Occipital lobe (tissue), 2 donors: Measurements from ENCODE around the gene GLE1. TPM values are rescaled to one million over a fixed set of nuclear protein-coding genes. Genes with fewer than 3 reads are reported as not detected.
"Not testable (repeated sequence)": the region's sequence is repeated elsewhere in the genome, so short reads cannot be mapped to it uniquely, and the experiment has no call there.

ENCODE experiments used
- DNase-seq: peaks from one replicate; lab custom pipeline; 2025; lab: John Stamatoyannopoulos, UW
- total RNA-seq: library from RNA; depleted of rRNA; stranded (reverse); fragments of >200 nt; gene quantifications from one replicate; pipeline ENCODE4 v1.2.3, GENCODE V29; 2014

GLE1 gene
- total RNA-seq, 1 donor from 2014 or later: 18.9 TPM

GRCh38 chr9:128497824-128498610 is 6.5 kb upstream of the GLE1 start:
- DNase-seq: no peak

GRCh38 chr9:128498911-128499310 is 5.6 kb upstream of the GLE1 start:
- DNase-seq: no peak

DNA sequence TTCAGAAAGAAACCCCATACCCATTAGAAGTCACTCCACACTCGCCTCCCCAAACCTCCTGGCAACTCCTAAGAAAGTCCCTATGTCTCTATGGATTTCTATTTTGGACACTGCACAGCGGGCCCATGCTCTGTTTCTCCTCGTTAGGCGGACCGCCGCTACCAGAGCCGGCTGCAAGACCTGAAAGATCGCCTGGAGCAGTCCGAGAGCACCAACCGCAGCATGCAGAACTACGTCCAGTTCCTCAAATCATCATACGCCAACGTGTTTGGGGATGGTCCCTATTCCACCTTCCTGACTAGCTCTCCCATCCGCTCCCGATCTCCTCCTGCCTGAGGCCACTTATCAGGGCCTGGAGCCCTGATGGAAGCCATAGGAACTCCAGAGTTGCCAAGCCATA is 4.6 kb upstream of the GLE1 start:
- no peak for DNase-seq

DNA sequence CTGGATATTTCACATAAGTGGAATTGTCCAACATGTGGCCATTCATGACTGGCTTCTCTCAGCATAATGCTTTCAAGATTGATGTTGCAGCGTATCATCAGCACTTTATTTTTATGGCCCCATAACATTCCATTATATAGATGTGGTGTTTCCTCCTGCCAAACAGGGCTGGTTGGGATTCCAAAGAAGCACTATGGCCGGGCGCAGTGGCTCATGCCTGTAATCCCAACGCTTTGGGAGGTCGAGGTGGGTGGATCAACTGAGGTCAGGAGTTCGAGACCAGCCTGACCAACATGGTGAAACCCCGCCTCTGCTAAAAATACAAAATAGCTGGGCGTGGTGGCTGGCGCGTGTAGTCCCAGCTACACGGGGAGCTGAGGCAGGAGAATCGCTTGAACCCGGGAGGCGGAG is 1.1 kb upstream of the GLE1 start:
- not testable (repeated sequence) for DNase-seq

DNA sequence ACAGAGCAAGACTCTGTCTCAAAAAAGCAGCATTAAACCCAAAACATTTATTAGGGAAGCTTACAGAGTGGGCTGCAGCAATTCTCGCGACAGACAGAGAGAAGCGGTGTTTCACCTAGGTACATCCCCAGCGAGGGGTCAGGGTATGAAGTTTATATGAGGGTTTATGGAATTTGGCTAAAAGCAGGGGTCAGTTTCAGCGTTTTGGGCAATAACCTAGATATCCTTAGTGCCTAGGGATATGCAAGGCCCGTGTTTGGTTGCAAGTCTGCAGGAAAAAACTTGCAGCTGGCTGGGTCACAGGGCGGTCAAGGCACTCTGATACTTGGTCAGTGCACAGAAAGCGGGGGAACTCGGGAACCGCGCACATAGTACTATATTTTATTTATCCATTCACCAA is 649 bp upstream of the GLE1 start:
- no peak for DNase-seq

- DNase-seq: no peak
These were observed 871 bp downstream of the GLE1 start for GRCh38 chr9:128505414-128505765.

GRCh38 chr9:128505906-128506305 is 1.4 kb downstream of the GLE1 start:
- DNase-seq: not testable (repeated sequence)

DNA sequence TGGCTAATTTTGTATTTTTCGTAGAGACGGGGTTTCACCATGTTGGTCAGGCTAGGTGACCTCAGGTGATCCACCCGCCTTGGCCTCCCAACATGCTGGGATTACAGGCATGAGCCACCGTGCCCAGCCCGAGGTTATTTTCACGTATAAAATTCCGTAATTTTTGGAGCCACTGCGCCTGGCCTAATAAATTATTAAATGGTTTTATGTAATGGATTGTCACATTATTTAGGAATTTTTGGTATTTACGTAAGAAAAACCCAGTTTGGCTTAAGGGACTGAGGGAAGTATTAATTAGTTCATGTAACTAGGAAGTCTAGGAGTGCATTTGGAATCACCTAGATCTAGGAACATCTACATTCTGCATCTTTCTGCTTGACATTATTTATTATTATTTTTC is 8.3 kb downstream of the GLE1 start:
- no peak for DNase-seq

DNA sequence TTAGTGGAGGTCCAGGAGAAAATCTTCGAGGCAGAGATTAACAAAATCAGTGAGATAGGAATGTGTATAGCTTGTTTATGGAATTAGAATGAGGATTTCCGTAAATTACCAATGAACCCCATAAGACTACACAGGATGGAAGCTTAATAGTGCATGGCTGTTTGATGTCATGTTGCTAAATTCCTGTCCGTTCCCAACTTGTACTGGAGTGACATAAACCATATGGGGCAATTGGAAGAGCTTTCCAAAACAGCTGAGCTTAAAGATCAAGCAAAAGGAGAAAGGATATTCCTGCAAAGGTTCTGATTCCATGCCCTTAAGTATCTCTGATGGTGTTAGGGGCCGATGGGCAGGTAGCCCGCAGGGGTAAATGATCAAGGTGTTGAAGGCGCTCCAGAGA is 17.4 kb downstream of the GLE1 start:
- no peak for DNase-seq

- no peak for DNase-seq
These were observed 18.8 kb downstream of the GLE1 start for GRCh38 chr9:128523199-128523925.

DNA sequence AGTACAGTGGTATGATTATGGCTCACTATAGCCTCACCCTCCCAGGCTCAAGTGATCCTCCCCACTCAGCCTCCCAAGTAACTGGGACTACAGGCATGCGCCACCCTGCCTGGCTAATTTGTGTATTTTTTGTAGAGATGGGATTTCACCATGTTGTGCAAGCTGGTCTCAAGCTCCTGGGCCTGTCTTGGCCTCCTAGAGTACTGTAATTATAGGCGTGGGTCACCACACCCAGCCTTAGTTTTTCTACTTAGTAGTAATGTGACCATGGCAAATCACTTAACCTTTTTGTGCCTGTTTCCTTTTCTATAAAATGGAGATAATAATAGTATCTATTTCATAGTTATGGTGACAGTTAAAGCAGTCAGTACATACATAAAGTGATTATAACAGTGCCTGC is 22.2 kb downstream of the GLE1 start:
- no peak for DNase-seq

DNA sequence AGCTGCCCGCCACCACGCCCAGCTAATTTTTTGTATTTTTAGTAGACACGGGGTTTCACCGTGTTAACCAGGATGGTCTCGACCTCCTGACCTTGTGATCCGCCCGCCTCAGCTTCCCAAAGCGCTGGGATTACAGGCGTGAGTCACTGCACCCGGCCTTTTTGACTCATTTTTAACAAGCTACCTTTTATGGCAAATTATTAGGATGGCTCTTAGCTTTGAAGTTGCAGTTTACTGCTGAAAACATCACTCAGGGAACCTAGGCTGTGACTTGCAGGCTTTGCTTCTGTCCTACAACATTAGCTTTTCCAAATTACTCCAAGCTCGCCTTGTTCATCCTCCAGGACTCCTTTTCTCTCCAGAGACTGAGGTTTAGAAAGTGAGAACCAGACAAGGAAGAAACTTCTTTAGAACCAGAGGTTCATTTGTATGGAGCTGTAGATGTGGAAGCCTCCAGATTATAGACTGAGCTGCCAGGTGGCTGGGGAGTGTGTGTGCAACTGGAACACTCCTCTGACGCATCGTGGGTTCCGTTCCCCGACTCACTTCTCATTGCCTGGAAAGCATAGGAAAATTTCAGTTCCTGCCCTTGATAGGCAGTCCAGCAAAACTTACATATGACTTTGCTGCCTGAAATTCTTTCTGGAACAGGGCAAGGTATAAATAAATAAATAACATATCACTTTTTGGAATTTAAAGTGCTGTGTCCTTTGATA is 24.1 kb downstream of the GLE1 start:
- no peak for DNase-seq

DNA sequence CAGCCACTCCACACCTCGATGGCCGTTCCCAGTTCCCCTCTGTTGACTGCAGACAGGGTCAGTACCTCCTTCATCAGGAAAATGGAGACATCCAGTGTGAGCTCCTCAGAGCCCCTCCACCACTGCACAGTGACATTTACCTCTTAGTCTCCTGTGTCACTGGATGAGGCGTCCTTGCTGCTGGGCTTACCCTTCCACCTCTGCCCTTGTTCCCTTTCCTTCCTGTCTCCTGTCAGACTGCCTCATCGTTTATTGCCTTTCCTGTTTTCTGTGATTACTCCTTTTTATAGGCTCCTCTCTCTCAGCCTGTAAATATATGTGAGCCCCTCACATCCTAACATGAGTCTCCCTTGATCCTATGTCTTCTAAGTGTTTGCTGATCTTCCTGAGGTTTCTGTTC is 24.7 kb downstream of the GLE1 start:
- no peak for DNase-seq

DNA sequence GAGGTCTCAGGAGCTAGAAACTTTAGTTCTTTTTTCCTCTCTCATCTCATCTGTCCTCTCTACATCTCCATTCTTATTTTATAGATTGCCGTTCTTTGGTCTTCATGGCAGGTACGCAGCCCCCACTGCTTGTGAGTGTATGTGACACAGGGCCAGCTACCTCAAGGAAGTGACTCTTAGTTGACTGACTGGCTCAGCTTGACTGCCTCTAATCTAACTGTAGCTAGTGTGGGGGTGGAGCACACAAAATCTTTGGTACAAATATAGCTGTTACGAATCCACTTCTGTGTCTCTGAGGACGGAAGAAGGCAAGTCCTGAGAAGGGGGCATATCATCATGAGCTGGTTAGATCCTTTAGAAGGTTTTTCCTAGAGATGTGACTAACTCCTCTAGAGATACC is 28.1 kb downstream of the GLE1 start:
- no peak for DNase-seq

DNA sequence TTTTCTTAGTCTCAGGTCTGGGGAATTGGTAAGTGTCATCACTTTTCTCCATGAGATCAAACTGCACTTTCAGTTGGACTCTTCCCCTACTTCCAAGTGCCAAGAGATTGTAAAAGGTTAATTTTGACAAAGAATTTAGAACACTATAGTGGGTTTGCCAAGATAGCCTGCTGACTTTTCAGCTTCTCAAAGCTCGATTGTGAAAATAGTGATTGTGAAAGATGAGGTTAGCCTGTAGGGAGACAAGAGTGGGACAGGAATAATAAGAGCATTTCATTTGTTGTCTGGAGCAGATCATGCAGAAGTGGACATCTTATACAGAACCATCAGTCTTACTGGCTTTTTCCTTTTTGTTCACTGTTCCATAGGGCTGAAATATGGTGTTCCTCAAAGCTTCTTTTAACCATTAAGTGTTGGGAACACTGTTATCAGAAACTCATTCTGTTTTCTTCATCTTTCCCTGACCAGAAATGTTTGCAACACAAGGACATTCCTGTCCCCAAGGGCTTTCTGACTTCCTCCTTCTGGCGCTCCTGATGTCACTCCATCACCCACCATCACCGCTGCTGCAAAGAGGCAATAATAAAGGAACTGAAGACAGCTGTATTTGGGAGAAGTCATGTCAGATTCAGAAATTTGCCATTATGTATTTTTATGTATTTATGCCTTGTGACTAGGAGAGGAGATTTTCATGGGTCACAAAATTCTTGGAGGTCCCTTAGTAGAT is 36.3 kb downstream of the GLE1 start:
- no peak for DNase-seq

DNA sequence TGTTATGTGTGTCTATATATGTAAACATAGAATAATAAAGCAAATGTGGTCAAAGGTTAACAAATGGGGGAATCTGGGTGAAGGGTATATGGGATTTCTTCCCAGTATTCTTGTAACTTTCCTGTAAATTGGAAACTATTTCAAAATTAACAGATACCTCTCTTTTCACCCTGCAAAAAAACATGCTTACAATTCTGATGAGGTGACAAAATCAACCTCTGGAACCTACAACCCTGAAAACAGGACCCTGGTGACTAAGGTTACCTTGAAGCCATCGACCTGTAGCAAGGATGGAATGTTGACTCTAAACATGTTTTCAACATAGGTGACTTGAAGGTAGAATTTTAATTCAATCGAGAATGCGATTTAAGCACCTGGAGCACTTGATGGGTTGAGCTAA is 42.0 kb downstream of the GLE1 start:
- no peak for DNase-seq

- DNase-seq: no peak
These were observed 44.4 kb downstream of the GLE1 start for GRCh38 chr9:128548876-128549275.

- DNase-seq: peak; percentile 60
These were observed 45.7 kb downstream of the GLE1 start for GRCh38 chr9:128550226-128550625.

- peak; percentile 26 for DNase-seq
These were observed 46.5 kb downstream of the GLE1 start for GRCh38 chr9:128550770-128551656.

DNA sequence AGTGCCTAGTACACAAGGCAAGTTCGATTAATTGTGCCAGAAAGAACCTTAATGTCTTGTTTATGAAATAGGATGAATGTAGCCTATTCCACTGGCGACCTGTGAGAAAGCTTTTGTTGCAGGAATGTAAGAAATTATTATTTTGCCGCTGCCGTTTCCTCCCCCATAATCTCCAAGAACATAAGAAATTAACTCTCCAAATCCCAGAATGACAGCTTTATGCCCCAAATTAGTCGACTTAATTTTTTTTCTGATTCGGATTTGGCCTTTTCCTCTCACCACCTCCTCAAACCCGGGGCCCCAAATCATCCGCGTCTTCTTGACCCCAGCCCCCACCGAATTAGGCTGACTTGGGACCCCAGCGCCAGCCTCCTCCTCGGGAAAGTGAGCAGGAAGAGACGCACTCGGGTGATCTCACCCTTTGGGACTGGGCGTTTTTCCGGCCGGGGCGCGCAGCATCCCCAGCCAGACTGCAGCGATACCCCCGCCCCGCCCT is 47.2 kb downstream of the GLE1 start:
- no peak for DNase-seq
